HepG2 (cell line): ENCODE results near the gene NTN3. TPM values are rescaled to one million over a fixed set of nuclear protein-coding genes. Genes with fewer than 3 reads are reported as not detected.

Source experiments
- HOXA9 ChIP-seq: sonication (generic); formaldehyde crosslinking; IDR thresholded peaks from 2 replicates; pipeline ENCODE4 v1.8.1; 2022; ENCODE audit warnings: missing genetic modification reagents, mild to moderate bottlenecking, moderate library complexity, borderline replicate concordance
- ISX ChIP-seq: sonication (generic); formaldehyde crosslinking; conservative IDR thresholded peaks from 2 replicates; pipeline ENCODE4 v1.5.0; 2020; ENCODE audit warnings: missing genetic modification reagents
- KLF12 ChIP-seq: sonication (generic); formaldehyde crosslinking; IDR thresholded peaks from 2 replicates; pipeline ENCODE4 v1.4.0; 2020; ENCODE audit warnings: missing genetic modification reagents, borderline replicate concordance
- TIGD3 ChIP-seq: sonication (generic); formaldehyde crosslinking; IDR thresholded peaks from 2 replicates; pipeline ENCODE4 v1.5.1; 2020; ENCODE audit warnings: mild to moderate bottlenecking, missing genetic modification reagents, borderline replicate concordance
- TRIM24 ChIP-seq: sonication (generic); formaldehyde crosslinking; IDR thresholded peaks from 2 replicates; pipeline ENCODE4 v1.8.0; 2022; ENCODE audit warnings: mild to moderate bottlenecking, missing genetic modification reagents
- ZBED4 ChIP-seq: sonication (generic); formaldehyde crosslinking; IDR thresholded peaks from 2 replicates; pipeline ENCODE4 v1.4.0; 2020; ENCODE audit warnings: missing genetic modification reagents, borderline replicate concordance
- ZNF256 ChIP-seq: sonication (generic); formaldehyde crosslinking; conservative IDR thresholded peaks from 2 replicates; pipeline ENCODE4 v1.4.0; 2020; ENCODE audit warnings: missing genetic modification reagents
- ZNF687 ChIP-seq: sonication (generic); formaldehyde crosslinking; IDR thresholded peaks from 2 replicates; pipeline ENCODE4 v1.5.1; 2020; ENCODE audit warnings: mild to moderate bottlenecking, missing genetic modification reagents, moderate library complexity
- polyA plus RNA-seq, 8 experiments: library from polyadenylated mRNA; depleted of rRNA in 3 of 8; stranded (reverse) in 7 of 8; unstranded in 1 of 8; fragments of >200 nt; fragmentation: Illumina TruSeq in 4 of 8; extraction: Trizol in 4 of 8; gene quantifications; 2 replicates each; pipeline versions ENCODE4 v1.2.1 to v1.2.3, GENCODE V29; 2011 to 2016; ENCODE audit warnings: low read depth in 4 of 8, missing spikeins in 1 of 8, mixed read lengths in 1 of 8; ENCODE audit not compliant: insufficient read depth in 1 of 8
- total RNA-seq, 5 experiments: library from RNA; depleted of rRNA; stranded (reverse); fragments of >200 nt; fragmentation: Illumina TruSeq; extraction: Trizol; gene quantifications; 2 replicates each; pipeline ENCODE4 v1.2.3, GENCODE V29; 2016; ENCODE audit warnings: low read depth in 1 of 5
- TF ChIP-seq, protein P1 (sequence below): IDR thresholded peaks from 2 replicates; pipeline ENCODE4 v1.6.1; 2016; ENCODE audit warnings: missing compliant biosample characterization, missing genetic modification reagents, borderline replicate concordance
- TF ChIP-seq, protein P2 (sequence below), 2 experiments: IDR thresholded peaks; 2 replicates each; pipeline ENCODE4 v1.6.1; 2011 to 2012; ENCODE audit warnings: low read length in 2 of 2, borderline replicate concordance in 1 of 2, low read depth in 1 of 2, mild to moderate bottlenecking in 1 of 2, moderate library complexity in 1 of 2

The NTN3 gene
- total and polyA plus RNA-seq, 2 of the 13 experiments (the other 11 are each of a cell fraction or from before 2014, with no cell fraction given) = 0.09 to 0.20 TPM

GRCh38 chr16:2475413-2476344, 4.6 kb downstream of the NTN3 start (continued):
- TF ChIP-seq ZNF687 (CRISPR knock-in tag) (peak; percentile 61), TIGD3 (no peak), HOXA9 (no peak), TRIM24 (CRISPR knock-in tag) (no peak), ISX (CRISPR knock-in tag) (no peak), ZBED4 (CRISPR knock-in tag) (no peak), KLF12 (CRISPR knock-in tag) (peak; percentile 55; the same call in 1 of the 2 replicates), ZNF256 (CRISPR knock-in tag) (no peak)
- TF ChIP-seq, protein P1, sequence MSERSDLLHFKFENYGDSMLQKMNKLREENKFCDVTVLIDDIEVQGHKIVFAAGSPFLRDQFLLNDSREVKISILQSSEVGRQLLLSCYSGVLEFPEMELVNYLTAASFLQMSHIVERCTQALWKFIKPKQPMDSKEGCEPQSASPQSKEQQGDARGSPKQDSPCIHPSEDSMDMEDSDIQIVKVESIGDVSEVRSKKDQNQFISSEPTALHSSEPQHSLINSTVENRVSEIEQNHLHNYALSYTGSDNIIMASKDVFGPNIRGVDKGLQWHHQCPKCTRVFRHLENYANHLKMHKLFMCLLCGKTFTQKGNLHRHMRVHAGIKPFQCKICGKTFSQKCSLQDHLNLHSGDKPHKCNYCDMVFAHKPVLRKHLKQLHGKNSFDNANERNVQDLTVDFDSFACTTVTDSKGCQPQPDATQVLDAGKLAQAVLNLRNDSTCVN = no peak
- TF ChIP-seq, protein P2, sequence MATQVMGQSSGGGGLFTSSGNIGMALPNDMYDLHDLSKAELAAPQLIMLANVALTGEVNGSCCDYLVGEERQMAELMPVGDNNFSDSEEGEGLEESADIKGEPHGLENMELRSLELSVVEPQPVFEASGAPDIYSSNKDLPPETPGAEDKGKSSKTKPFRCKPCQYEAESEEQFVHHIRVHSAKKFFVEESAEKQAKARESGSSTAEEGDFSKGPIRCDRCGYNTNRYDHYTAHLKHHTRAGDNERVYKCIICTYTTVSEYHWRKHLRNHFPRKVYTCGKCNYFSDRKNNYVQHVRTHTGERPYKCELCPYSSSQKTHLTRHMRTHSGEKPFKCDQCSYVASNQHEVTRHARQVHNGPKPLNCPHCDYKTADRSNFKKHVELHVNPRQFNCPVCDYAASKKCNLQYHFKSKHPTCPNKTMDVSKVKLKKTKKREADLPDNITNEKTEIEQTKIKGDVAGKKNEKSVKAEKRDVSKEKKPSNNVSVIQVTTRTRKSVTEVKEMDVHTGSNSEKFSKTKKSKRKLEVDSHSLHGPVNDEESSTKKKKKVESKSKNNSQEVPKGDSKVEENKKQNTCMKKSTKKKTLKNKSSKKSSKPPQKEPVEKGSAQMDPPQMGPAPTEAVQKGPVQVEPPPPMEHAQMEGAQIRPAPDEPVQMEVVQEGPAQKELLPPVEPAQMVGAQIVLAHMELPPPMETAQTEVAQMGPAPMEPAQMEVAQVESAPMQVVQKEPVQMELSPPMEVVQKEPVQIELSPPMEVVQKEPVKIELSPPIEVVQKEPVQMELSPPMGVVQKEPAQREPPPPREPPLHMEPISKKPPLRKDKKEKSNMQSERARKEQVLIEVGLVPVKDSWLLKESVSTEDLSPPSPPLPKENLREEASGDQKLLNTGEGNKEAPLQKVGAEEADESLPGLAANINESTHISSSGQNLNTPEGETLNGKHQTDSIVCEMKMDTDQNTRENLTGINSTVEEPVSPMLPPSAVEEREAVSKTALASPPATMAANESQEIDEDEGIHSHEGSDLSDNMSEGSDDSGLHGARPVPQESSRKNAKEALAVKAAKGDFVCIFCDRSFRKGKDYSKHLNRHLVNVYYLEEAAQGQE (IDR thresholded peaks at IDR 0.05; ENCODE audit: borderline replicate concordance in 1 of 2, low read depth in 1 of 2, low read length in 2 of 2) = no peak
